Panc1 (cell line): ENCODE data around the gene RIN2. TPM values are rescaled to one million over a fixed set of nuclear protein-coding genes. Genes with fewer than 3 reads are reported as not detected.

Experiments
- ATAC-seq: fragments of 200-7000 bp; cut with Tn5 transposase; 2 replicates; pipeline ENCODE4 v1.9.1; 2020; ENCODE audit warnings: mild to moderate bottlenecking, moderate library complexity
- BruUV-seq: library from RNA; stranded (reverse); fragments of 400-500 nt; replicated peaks from 2 replicates; lab custom pipeline; 2021; lab: Mats Ljungman, UMichigan
- CTCF ChIA-PET: fragments of 300-600 bp; sonication (Branson Sonifier 250); formaldehyde crosslinking; loops from one replicate; lab custom pipeline; 2022; ENCODE audit warnings: antibody characterized with exemption; lab: Charles Lee
- POLR2A ChIA-PET: fragments of 300-600 bp; sonication (Branson Sonifier 250); formaldehyde crosslinking; loops from one replicate; lab custom pipeline; 2022; ENCODE audit warnings: antibody characterized with exemption; lab: Charles Lee
- DNase-seq: peaks from one replicate; pipeline ENCODE4 v3.0.0-alpha.2; 2010; ENCODE audit warnings: low read depth, low spot score
- H3K27ac ChIP-seq: 2 replicates; pipeline ENCODE4 v1.5.1; 2011; ENCODE audit warnings: mild to moderate bottlenecking, low read length, inconsistent platforms
- H3K27me3 ChIP-seq: fragments of 200-500 bp; sonication (Bioruptor generic); 2 replicates; pipeline ENCODE4 v1.6.0; 2014; ENCODE audit warnings: low read length, inconsistent platforms; ENCODE audit not compliant: control insufficient read depth, insufficient read depth
- H3K36me3 ChIP-seq: fragments of 200-500 bp; sonication (Bioruptor generic); 2 replicates; pipeline ENCODE4 v1.5.1; 2014; ENCODE audit warnings: inconsistent platforms, mild to moderate bottlenecking, low read length, moderate library complexity; ENCODE audit not compliant: control insufficient read depth, insufficient read depth
- H3K4me1 ChIP-seq: 2 replicates; pipeline ENCODE4 v1.5.1; 2011; ENCODE audit warnings: inconsistent platforms, mild to moderate bottlenecking, low read length, moderate library complexity; ENCODE audit not compliant: control insufficient read depth, insufficient read depth
- H3K4me3 ChIP-seq, 2 experiments: 2 replicates each; pipeline ENCODE4 v1.5.1; 2011 to 2012; ENCODE audit warnings: low read depth in 2 of 2, low read length in 2 of 2, mild to moderate bottlenecking in 2 of 2, inconsistent platforms in 1 of 2, moderate library complexity in 1 of 2
- H3K9me3 ChIP-seq: fragments of 200-500 bp; sonication (Bioruptor generic); 2 replicates; pipeline ENCODE4 v1.5.1; 2014; ENCODE audit warnings: low read depth, mild to moderate bottlenecking, inconsistent platforms, low read length, moderate library complexity; ENCODE audit not compliant: control insufficient read depth, insufficient read depth
- CTCF ChIP-seq: fragments of 450-650 bp; IDR thresholded peaks from 2 replicates; pipeline ENCODE4 v1.5.1; 2017; ENCODE audit warnings: mild to moderate bottlenecking
- POLR2AphosphoS5 ChIP-seq: IDR thresholded peaks from 2 replicates; pipeline ENCODE4 v1.6.1; 2012; ENCODE audit warnings: mild to moderate bottlenecking, low read depth, low read length, moderate library complexity
- SIN3A ChIP-seq: IDR thresholded peaks from 2 replicates; pipeline ENCODE4 v1.6.1; 2012; ENCODE audit warnings: low read depth, mild to moderate bottlenecking, low read length, moderate library complexity, borderline replicate concordance; ENCODE audit not compliant: insufficient read depth
- TCF7L2 ChIP-seq: IDR thresholded peaks from 2 replicates; pipeline ENCODE4 v1.6.1; 2011; ENCODE audit warnings: mild to moderate bottlenecking, low read depth, low read length, inconsistent platforms
- in situ Hi-C: cut with HindIII; loops from 2 replicates; pipeline ENCODE4 v1.10.0; 2016; ENCODE audit warnings: low sequenced_read_pairs, low pct_unique_long_range_greater_than_20kb
- intact Hi-C: fragments of 100-400 bp; cut with micrococcal nuclease; formaldehyde crosslinking; loops from one replicate; pipeline ENCODE4 v1.10.0; 2022; ENCODE audit not compliant: unreplicated experiment
- total RNA-seq: library from RNA; stranded (reverse); gene quantifications from one replicate; pipeline ENCODE4 v1.2.1, GENCODE V29; 2021; ENCODE audit not compliant: unreplicated experiment
- TF ChIP-seq, protein P1 (sequence below), 2 experiments: IDR thresholded peaks; 2 replicates each; pipeline ENCODE4 v1.6.1; 2011 to 2012; ENCODE audit warnings: low read depth in 2 of 2, control low read depth in 1 of 2, low read length in 1 of 2, mild to moderate bottlenecking in 1 of 2, moderate library complexity in 1 of 2; ENCODE audit not compliant: insufficient read depth in 1 of 2

RIN2 gene
- total RNA-seq, 1 experiment from 2014 or later, result 25.0 TPM

DNA sequence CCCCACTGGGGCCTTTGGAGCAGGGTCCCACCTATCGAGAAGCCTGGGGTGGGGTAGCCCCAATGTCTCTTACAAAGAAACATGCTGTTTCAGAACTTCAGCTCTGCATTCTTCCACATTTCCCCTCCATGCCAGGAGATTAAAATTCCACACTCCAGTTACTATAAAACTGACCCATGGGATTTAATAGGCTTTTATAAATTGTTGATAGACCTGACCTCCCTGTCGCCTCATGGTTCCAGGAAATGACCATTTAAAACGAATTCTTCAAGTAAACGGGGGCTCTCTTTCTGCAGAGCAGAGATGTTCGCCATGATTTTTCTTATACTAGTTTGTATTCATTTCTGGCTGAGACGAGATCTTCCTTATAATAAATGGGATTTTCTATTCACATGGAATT, 19.3 kb downstream of the RIN2 start:
- intact Hi-C loops, result no loop called here
- DNase-seq, result no peak
- ChIA-PET POLR2A (no interaction called here), CTCF (no interaction called here)
- no peak for ATAC-seq
- no peak overlapping the region for H3K4me3 ChIP-seq
- H3K27me3 ChIP-seq, result no peaks in the 10 kb centered on the region
- no peaks in the 10 kb centered on the region for H3K36me3 ChIP-seq
- H3K4me1 ChIP-seq, result peaks cover 7% of the 10 kb centered on the region
- no peaks in the 10 kb centered on the region for H3K9me3 ChIP-seq
- BruUV-seq, result no TSS peak
- no peak overlapping the region for H3K27ac ChIP-seq
- TF ChIP-seq TCF7L2, result no peak
- TF ChIP-seq, protein P1, sequence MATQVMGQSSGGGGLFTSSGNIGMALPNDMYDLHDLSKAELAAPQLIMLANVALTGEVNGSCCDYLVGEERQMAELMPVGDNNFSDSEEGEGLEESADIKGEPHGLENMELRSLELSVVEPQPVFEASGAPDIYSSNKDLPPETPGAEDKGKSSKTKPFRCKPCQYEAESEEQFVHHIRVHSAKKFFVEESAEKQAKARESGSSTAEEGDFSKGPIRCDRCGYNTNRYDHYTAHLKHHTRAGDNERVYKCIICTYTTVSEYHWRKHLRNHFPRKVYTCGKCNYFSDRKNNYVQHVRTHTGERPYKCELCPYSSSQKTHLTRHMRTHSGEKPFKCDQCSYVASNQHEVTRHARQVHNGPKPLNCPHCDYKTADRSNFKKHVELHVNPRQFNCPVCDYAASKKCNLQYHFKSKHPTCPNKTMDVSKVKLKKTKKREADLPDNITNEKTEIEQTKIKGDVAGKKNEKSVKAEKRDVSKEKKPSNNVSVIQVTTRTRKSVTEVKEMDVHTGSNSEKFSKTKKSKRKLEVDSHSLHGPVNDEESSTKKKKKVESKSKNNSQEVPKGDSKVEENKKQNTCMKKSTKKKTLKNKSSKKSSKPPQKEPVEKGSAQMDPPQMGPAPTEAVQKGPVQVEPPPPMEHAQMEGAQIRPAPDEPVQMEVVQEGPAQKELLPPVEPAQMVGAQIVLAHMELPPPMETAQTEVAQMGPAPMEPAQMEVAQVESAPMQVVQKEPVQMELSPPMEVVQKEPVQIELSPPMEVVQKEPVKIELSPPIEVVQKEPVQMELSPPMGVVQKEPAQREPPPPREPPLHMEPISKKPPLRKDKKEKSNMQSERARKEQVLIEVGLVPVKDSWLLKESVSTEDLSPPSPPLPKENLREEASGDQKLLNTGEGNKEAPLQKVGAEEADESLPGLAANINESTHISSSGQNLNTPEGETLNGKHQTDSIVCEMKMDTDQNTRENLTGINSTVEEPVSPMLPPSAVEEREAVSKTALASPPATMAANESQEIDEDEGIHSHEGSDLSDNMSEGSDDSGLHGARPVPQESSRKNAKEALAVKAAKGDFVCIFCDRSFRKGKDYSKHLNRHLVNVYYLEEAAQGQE (IDR thresholded peaks at IDR 0.05; ENCODE audit: insufficient read depth in 1 of 2, low read depth in 2 of 2, low read length in 1 of 2), result no peak
- no peak for TF ChIP-seq CTCF
- no peak for TF ChIP-seq POLR2AphosphoS5
- no peak for TF ChIP-seq SIN3A
- in situ Hi-C loops, result no loop called here

GRCh38 chr20:19777981-19778380, 19.9 kb downstream of the RIN2 start:
- in situ Hi-C loops, result no loop called here
- intact Hi-C loops, result no loop called here
- Histone ChIP-seq H3K27me3 (no peaks in the 10 kb centered on the region), H3K4me3 (no peak overlapping the region), H3K36me3 (no peaks in the 10 kb centered on the region), H3K9me3 (no peaks in the 10 kb centered on the region), H3K27ac (no peak overlapping the region; the same call in 1 of the 2 replicates), H3K4me1 (peaks cover 8% of the 10 kb centered on the region)
- ChIA-PET POLR2A (no interaction called here), CTCF (no interaction called here)
- BruUV-seq, result no TSS peak
- TF ChIP-seq CTCF, result no peak
- no peak for TF ChIP-seq SIN3A
- TF ChIP-seq, protein P1 (IDR thresholded peaks at IDR 0.05; ENCODE audit: insufficient read depth in 1 of 2, low read depth in 2 of 2, low read length in 1 of 2), result no peak
- TF ChIP-seq TCF7L2, result no peak
- no peak for TF ChIP-seq POLR2AphosphoS5
- DNase-seq, result no peak
- ATAC-seq, result no peak
